GM20000 (cell line): Measurements from ENCODE around the gene ZBTB21.

Experiments used
- DNase-seq: peaks from one replicate; pipeline ENCODE4 v3.0.0; 2012; ENCODE audit warnings: low spot score
- CTCF ChIP-seq: IDR thresholded peaks from 2 replicates; pipeline ENCODE4 v1.5.1; 2012; ENCODE audit warnings: mild to moderate bottlenecking, control low read depth; ENCODE audit errors: extremely low read depth, missing control alignments

ZBTB21 gene

GRCh38 chr21:42025376-42026081 lies 15.4 kb upstream of the ZBTB21 start:
- no peak for TF ChIP-seq CTCF
- no peak for DNase-seq

- TF ChIP-seq CTCF: no peak
- DNase-seq: no peak
Measured at GRCh38 chr21:42022906-42023305, 12.7 kb upstream of the ZBTB21 start.

- no peak for DNase-seq
- TF ChIP-seq CTCF: no peak
Measured at GRCh38 chr21:42022091-42022430, 11.9 kb upstream of the ZBTB21 start.

GRCh38 chr21:42021371-42022090 lies 11.4 kb upstream of the ZBTB21 start:
- no peak for TF ChIP-seq CTCF
- DNase-seq: no peak

- TF ChIP-seq CTCF: no peak
Measured at GRCh38 chr21:42019706-42020105, 9.5 kb upstream of the ZBTB21 start.

GRCh38 chr21:42019101-42019605 lies 9.0 kb upstream of the ZBTB21 start:
- no peak for DNase-seq
- no peak for TF ChIP-seq CTCF

More at GRCh38 chr21:42019706-42020105, 9.5 kb upstream of the ZBTB21 start:
- DNase-seq: no peak

- no peak for DNase-seq
- no peak for TF ChIP-seq CTCF
Measured at GRCh38 chr21:42017022-42017421, 6.9 kb upstream of the ZBTB21 start.
